Medulla oblongata (tissue), 1 donor: Measurements from ENCODE around the gene CDK3.
A peak's percentile ranks its signal among the peaks of the same experiment; 100 is the strongest.

Experiments used
- DNase-seq: peaks from one replicate; pipeline ENCODE4 v3.0.0-alpha.2; 2015; ENCODE audit errors: extremely low spot score

CDK3 gene

DNA sequence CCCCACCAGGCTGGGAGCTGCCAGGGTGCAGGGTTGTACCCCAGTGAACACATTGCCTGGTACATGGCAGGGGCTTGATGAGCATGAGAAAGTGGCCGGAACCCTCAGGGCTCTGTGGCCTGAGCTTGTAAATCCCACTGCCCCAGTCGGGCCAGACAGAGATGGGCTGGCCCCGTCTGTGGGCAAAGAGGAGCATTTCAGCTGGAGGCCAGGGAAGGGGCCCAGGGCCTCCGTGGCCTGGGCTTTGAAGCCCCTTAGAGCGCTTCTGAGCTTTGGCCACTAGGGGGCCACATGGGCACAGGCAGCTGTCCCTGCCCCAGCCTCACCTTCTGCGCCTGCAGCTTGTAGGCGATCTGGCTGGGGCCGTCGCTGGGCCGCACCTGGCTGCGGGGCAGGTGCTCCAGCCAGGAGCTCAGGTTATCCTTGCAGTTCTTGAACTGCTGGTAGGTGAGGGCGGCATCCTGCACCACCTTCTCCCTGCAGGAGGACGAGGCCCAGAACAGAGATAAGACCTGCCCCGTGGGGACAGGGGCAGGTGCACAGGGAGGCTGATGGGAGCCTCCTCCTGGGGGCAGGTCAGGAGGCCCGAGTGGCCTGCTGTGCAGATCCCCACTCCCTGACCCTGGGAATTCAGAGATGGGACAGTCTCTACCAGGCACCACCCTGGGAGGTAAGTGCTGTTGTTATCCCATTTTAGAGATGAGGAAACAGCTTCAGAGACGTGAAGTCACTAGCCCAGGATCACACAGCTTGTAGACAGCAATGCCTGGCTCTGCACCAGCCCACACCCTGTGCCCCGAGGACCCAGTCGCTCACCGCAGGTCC lies 13.7 kb downstream of the CDK3 start:
- peak; percentile 68 for DNase-seq

DNA sequence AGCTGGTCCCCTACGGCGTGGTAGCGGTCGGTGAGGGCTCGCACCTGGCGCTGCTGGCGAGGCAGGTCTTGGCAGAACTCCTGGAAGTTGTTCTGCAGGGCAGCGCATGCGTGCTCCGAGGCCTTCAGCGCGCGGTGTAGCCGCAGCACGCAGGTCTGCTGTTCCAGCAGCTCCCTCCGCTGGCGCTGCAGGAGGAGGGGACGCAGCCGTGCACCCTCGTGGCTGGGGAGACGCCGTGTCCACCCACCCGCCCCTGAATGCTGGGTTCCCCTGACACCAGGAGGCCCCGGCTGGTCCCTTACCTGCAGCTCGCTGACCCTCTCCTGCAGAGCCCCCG lies 14.2 kb downstream of the CDK3 start:
- DNase-seq: no peak

DNA sequence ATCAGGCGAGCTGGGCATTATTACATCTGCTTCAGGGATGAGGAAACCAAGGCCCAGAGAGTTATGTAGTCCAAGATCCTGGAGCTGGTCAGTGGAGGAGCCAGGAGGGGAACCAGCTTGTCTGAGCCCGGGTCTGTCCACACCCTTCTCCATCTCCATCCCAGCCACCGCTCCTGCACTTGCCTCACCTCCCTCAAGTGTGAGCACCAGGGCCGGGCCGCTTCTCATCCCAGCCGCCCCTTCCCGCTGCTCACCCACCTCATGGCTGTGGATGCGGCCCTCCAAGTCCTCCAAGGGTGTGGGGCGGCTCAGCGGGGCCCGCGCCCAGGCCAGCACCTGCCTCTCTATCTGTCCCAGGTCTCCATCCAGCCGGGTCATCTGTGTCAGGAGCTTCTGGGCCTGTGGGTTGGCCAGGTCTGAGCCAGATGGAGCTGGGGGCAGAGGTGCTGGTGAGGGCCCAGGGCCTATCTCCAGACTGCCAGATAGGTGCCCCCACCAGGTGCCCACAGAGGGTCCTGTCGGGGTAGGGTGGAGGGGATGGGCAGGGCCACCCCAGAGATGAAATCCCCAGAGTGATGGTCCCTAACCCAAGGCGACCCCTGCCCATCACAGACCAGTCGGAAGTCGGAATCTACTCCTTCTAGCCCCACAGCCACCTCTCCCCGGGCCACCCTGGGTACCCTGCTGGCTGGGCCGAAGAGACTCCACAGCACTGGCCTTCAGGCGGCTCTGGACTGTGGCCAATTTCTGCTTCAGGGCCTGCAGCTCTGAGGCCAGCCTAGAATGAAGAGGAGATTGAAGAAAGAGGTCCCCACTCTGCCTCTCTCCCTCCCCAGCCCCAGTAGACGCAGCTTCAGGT lies 17.1 kb downstream of the CDK3 start:
- no peak for DNase-seq

DNA sequence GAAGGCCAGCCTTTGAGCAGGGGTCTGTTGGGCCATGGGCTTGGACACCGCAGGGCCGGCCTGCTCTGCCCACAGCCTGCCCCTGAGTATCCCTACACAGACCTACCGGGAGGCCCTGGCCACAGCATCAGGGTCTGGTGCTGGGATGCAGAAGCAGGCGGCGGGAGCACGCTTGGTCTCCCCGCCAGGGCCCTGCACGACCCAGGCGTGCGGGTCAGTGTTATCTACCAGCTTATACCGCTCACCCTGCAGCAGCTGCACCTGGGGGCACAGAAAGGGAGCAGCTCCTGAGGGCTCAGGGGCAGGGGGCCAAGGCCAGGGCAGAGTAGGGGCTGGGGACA lies 17.7 kb downstream of the CDK3 start:
- no peak for DNase-seq

DNA sequence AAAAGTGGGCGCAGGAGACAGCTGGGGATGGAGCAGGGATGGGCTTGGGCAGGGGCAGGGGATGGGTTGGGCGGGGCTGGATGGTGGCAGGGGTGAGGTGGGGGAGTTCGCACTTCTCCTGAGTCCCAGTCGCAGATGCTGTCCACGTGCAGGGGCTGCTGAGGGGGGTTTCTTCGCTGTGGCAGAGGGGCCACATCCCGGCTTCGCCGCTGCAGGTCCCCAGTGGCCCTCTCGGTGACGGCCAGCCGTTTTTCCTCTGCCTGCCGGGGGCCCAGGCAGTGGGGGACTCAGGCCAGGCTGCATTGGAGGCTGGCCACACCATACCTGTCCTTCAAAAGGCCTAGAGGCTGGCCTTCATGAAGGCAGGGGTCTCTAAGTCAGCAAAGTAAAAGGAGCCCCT lies 18.1 kb downstream of the CDK3 start:
- DNase-seq: no peak

DNA sequence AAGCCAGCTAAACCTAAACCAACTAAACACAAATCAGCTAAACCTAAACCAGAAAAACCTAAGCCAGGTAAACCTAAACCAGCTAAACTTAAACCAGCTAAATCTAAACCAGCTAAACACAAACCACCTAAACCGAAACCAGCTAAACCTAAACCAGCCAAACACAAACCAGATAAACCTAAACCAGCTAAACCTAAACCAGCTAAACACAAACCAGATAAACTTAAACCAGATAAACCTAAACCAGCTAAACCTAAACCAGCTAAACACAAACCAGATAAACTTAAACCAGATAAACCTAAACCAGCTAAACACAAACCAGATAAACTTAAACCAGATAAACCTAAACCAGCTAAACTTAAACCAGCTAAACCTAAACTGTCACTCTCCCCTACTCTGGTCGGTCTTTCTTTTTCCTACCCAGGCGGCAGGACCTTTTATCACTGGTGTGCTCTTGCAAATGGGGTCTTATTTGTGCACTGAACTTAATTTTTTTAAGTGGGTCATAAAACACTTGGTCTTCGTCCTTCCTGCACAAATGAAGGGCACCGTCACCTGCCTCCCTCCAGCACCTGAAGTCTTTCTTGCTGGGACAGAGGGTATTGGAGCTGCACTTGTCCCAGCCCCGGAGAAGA lies 19.3 kb downstream of the CDK3 start:
- DNase-seq: no peak

DNA sequence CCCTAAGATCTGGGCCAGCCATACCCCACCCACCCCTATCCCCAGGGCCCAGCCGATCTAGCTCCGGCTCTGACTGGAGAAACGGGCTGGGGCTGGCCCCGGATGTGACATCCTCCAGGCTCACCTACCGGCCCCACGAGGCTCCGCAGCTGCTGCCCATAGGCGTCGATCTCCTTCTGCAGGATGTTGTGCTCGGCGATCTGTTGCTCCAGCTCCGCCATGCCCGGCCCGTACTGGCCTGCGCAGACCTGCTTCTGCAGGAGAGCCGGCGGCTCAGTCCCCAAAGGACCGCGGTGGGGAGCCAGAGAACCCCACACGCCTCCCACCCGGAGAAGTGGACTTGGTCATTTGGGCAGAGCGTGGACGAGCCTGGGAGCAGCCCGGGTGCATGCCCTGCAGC lies 21.6 kb downstream of the CDK3 start:
- no peak for DNase-seq

DNA sequence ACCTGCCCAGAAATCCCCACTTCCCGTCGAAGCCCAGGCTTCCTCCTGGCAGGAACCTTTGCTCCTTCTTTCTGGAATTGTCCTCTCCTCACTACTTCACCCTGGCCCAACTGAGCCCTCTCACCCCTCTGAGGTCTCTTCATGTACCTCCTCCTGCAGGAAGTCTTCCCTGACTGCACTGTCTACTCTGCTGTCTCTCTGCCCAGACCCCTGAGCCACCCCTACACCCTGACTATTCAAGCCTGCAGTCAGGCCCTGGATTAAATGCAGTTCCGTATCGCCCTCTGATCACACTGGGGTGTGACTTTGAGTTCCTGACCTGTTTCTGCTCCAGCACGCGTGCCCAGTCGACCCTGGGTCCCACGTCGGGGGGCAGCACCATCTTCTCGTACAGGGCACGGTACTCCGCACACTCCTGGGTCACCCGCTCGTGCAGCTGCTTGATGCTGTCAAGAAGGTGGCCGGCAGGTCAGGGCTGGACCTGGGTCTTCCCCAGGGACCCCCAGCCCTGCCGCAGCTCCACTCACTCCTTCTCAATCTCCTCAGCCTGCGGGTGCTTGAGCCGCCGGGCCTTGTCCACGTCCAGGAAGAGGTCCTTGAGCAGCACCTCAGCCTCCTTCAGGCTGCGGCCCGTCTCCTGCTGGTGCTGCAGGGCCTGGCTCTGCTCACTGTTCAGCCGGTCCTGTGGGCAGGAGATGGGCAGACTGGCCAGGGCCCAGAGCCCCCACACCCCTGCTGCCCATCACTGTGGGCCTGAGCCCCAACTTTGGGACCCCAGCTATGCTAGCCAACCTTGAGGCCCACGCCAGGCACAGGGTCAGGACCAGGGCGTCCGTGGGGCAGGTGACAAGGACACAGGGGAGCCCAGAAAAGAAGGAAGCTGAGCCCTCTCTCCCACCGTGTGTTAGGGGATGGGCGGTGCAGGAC lies 22.6 kb downstream of the CDK3 start:
- DNase-seq: no peak

DNA sequence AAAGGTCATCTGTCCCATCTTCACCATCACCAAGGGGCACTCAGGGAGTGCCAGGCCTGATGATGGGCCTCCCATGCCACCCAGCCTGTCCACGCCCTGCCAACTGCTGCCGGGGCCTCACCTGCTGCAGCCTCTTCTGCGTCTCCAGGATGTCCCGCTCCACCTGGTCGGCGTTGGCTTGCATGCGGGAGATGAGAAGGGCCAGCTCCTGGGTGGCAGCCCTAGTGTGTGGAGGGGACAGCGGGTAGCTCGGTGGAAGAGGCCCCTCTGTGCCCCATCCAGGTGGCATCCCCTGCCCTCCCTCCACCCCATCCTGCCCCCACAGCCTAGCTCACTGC lies 23.2 kb downstream of the CDK3 start:
- no peak for DNase-seq

DNA sequence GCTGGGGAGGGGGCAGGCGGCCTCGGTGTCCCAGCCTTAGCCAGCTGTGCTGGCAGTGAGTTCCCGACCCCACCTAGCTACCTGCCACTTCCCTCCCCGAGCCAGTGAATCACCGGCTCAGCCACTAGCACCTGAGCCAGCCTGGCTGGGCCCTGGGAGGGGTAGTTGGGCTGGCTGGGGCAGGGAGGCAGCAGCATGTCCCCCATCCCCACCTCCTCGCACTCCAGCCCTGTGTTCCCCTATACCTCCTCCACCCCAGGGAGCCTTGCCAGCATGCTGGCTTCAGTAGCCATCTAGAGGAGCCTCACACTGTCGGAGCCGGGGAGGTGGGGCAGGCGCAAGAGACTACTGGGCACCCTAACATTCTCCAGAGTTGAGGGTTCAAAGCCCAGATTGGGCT lies 23.7 kb downstream of the CDK3 start:
- no peak for DNase-seq

DNA sequence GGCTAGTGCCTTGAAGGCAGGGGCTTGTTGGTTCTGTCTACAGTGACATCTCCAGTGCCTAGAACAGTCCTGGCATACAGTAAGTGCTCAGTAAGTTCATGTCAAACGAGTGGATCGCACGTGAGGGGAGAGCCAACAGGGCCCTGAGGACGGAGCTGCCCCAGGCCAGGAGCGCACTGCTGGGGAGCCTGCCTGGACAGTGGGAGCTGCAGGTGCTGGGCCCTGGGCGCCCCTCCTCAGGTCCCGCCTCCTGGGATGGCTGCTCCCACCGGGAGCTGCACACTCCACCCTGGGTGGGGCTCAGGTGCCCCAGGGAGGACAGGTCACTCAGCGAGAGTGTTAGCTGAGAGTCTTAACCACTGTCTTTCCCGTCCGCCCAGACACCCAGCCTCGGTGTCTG lies 24.6 kb downstream of the CDK3 start:
- DNase-seq: no peak

DNA sequence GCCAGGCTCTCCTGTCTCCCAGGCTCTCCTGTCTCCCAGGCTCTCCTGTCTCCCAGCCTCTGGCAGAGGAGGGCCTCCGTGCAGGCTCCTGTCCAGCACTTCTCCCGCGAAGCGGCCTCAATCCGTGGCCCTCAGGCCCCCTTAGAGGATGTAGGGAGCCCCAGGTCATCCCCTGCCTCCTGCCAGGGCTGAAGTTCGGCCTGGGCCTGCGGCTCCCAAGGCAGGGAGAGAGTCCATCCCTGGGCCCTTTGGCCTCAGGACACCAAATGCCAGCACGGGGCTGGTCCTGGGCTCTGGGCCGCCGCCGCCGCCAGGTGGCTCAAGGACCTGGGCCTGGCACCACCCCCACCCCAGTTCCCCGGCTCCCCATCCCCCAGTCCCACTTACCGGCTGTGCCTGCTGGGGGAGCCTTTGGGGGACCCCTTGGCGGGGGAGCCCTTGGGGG lies 26.1 kb downstream of the CDK3 start:
- DNase-seq: no peak

DNA sequence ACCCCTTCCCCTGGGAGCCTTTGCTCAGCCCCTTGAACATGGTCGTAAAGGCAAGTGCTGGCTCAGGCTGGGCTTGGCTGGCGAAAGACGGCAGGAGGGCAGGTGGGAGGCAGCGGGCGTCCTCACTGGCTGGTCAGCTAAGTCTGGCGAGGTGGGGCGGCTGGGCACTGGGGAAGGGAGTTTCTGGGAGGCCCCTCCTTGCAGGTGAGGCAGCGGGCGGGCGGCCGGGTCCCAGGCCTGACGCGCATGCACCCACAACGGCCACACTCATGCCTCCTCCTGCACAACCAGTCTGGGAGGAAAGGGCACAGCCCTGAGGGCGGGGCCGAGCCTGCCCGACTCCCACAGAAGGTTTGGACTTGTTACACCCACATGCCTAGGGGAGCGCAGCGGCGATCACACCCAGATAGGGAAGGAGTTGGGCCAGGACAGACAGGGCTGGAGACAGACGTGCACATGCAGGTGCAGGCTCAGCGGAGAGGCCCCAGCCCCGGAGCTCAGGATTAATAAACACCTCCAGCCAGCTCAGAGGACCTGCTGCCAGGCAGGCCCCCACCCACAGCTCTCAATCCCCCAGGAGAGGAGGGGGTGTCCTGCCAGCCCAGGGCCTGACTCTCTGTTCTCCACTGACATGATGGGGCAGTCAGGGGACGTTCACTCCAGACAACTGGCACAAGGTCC lies 26.6 kb downstream of the CDK3 start, which contains the start of gene EVPL:
Gene EVPL, minus strand, starts transcription at position 148 of the 681 bp plus-strand sequence. Its CDS starts 108 bp downstream, at position 40.
- no peak for DNase-seq

DNA sequence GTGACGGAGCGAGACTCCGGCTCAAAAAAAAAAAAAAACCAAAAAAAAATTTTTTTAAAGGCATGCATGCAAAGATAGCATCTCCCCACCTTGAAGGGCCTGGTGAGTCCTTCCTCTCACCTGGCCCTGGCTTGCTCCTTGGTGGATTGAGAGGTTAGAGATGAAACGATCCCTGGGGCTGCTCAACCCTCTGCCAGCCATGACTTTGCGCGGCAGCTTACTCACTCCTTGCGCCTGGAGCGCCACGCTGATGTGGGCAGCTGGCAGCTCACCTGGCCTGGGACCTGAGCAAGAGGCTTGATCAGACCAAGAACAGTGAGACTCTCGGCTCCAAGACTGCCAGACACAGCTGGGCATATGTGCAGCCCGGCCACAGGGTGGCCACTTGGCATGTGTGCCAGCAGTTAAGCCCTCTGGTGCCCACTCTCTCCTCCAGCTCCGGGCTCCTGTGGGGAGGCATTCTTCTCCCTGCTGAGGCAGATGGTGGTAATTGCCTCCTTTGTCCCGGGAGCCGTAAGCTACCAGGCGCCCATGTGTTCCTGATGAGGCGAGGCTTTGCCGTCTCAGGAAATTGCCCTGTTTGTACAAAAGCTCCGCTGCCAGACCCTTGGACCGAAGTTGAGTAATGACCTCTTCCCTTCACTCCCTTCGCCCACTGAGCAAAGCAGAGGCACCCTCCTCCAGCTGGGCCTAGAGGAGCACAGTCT lies 31.6 kb downstream of the CDK3 start:
- DNase-seq: no peak

DNA sequence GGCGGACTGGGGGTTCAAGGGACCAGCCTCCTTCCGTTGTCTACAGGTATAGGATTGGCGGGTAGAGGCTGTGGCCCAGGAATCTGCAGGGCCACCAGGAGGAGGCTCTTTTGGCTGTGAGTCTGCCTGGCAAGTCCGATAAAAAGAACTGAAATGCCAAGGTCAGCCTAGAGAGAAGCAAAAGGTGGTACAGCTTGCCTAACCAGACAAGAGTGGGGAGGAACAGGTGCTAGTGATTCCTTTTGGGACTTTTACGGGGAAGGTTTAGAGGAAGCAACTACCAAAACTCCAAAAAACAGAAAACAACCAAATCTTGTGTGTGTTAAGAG lies 32.1 kb downstream of the CDK3 start:
- DNase-seq: no peak

DNA sequence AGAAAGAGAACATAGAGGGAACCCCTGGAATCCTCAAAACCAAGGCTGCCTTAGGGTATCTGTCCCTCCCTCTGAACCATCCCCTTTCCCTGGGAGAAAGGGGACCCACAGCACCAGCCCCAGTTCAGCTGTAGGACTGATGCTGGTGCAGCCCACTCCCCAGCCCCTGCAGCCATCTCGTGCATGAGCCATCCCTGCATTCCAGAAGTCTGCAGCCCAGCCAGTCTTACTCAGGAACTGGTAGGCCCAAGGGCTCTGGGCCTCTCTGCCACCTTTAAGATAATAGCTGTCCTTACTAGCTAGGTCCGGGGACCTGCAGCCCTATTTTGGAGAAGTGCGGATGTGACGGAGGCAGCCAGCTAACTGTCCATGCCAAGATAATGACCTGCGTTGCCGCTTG lies 32.5 kb downstream of the CDK3 start:
- no peak for DNase-seq

DNA sequence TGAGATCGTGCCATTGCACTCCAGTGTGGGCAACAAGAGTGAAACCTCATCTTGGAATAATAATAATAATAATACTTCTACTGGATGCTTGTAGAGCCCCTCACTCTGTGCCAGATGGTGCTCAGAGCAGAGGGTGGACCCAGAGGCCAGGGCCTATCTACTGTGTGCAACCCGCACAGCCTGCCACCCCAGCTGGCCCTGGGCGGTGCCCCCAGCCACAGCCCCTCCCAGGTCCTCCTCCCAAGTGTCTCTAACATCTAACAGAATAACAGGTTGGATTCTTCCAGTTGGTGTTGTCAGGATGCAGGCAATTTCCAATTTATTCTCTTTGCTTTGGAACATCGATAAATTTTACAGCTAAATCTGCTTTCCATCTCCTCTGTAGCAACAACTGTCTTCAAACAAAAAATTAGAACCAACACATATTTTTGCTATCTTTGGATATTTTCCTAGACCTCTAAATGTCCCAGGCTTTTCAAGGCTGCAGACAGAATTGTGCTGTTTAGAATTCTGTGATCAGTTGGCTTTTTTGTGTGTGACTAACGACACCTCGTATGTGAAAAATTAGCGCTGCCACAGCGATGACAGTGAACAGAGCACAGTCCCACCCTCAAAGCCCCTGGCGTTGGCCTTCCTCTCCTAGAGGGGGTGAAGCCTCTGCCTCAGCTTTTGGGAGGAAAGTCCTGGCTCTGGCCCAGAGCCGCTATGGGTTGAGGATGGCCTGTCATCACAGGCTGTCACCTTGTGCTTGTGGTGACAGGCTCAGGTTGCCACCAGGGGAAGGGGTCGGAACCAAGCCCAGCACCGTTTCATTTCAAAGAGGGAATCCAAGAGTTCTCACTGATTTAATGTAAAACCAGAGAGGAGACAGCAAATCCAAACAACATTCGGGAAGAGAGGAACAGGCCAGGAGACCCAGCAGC lies 34.0 kb downstream of the CDK3 start:
- no peak for DNase-seq

DNA sequence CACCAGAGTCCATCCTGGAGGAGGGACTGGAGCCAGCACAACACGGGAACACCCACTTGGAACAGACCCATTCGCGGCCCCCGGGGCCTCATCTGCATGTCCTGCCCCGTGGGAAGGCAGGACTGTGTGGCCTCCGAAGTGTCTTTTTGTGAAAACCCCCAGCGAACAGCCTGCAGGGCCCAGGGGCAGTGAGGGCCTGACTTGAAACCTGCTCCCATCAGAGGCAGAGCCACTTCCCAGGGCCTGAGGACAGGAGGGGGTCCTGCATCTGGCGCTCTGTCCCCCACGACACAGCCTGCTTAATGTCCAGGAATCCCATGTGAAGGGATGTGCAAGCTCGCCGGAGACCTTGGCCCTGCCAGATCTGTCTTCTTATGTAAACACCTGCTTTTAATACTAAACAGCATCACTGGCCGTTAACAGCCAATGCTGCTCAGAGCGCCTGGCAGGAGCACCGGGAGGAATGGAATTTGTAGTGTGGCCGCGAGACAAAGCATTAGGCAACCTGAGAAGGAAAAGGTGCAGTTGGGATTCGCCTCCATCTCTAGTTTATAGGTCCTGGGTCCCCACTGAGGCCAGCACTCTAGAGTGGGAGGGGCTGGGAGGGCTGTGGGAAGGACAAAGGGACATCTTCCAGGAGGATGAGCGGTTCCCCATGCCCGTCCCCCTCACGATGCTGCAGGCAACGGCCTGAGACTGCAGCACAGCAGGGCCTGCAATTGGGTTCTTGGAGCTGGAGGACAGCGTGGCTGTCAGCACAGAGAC lies 36.0 kb downstream of the CDK3 start:
- DNase-seq: no peak

DNA sequence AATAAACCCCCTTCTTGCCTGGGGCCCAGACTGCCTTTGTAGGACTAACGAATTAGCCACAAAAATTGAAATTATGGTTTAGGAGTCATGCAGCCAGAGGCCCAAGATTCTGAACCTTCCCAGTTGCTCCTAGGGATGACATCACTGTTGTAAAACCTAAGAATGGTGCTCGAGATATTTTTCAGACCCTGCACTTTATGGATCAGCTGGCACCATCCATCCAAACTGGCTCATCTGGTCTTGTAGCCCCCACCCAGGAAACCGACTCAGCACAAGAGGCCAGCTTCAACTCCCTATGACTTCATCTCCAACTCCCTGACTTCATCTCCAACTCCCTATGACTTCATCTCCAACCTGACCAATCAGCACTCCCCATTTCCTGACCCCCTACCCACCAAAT lies 37.4 kb downstream of the CDK3 start:
- no peak for DNase-seq
